GM19467 (cell line): ENCODE data around the gene COA6.
A peak's percentile ranks its signal among the peaks of the same experiment; 100 is the strongest.
"Not testable (repeated sequence)": the region's sequence is repeated elsewhere in the genome, so short reads cannot be mapped to it uniquely, and the experiment has no call there.

Experiments used
- ATAC-seq: cut with Tn5 transposase; IDR thresholded peaks from one replicate; pipeline ENCODE4 v1.9.1; 2021; ENCODE audit warnings: mild to moderate bottlenecking, moderate library complexity; ENCODE audit not compliant: unreplicated experiment

COA6 gene

DNA sequence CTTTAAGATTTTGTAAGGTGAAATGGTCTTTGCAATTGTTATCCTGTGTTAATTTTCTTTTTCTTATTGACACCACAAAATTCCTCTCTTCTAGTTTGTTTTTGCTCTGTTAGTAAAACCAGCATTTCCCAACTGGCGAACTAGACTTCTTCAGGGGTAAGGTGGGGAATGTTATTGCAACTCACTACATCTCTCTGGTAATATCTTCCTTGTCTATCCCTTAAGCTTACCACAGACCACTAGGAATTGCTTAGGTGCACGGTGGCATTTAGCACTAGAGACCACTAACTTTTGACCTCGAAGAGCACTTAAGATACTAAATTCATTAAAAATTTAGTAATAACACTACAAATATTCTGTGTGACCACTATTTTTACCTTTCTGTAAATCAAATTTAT is 4.2 kb upstream of the COA6 start:
- no peak for ATAC-seq

GRCh38 chr1:234369784-234370183 is 3.5 kb upstream of the COA6 start:
- ATAC-seq: no peak

DNA sequence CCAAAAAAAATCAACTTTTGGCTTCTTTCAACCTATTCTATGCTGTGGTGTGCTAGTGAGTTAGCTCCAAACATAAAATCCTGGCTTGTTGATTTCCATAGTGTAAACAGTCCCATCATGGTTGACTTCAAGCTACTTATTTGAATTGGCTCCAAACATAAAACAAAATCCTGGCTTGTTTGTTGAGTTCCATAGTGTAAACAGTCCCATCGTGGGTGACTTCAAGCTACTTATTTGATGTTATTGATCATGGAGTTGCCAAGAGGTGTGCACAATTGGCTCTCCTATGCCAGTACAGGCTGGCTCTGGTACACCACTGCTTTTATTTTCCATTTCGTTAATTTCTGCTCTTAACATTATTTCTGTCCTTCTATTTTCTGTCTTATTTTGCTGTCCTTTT is 1.8 kb upstream of the COA6 start:
- ATAC-seq: no peak

DNA sequence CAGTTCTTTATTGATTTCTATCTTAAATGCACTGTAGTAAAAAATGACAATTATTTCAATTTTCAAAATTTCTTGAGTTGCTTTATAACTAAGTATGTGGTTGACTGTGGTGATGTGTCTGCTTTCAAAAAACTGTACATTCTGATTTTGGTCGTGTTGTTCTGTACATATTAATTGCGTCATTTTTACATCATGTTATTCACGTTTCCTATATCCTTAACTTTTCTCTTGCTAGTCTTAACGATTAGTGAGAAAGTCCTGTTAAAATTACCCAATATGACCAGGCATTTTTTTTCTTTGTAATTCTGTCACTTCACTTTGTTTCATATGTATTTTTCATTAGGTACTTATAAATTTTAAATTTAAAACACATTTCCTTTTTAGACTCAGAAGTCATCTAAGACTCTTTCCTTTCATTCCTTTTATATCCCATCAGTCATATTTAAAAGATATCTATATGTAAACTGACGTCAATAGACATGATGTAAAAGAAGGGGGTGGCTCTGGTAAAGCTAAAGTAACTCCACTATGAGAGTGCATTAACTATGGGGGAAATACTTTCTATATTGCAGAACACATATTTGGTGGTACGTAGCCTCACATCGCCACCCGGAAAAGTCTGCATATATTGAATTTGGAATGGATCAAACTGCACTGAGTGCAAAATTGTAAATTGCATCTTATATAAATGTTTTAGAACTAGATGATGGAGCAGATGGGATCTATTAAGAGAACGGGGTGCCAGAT is 1.1 kb upstream of the COA6 start:
- no peak for ATAC-seq

GRCh38 chr1:234373959-234374254 is 651 bp downstream of the COA6 start:
- no peak for ATAC-seq

GRCh38 chr1:234375672-234376071 is 2.4 kb downstream of the COA6 start:
- no peak for ATAC-seq

DNA sequence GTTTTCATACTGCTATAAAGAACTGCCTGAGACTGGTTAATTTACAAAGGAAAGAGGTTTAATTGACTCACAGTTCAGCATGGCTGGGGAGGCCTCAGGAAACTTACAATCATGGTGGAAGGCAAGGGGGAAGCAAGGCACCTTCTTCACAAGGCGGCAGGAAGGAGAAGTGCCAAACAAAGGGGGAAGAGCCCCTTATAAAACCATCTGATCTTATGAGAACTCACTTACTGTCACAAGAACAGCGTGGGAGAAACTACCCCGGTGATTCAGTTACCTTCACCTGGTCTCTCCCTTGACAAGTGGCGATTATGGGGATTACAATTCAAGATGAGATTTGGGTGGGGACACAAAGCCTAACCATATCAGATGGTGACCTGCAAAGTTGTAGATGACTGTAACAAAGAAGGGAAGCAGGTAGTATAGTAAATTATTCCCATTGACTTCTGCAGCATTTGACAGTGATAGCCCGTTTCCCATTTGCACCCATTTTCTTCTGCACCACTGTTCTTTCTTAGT is 6.4 kb downstream of the COA6 start:
- ATAC-seq: not testable (repeated sequence)

- ATAC-seq: no peak
These were observed 8.7 kb downstream of the COA6 start for GRCh38 chr1:234381699-234382555.

DNA sequence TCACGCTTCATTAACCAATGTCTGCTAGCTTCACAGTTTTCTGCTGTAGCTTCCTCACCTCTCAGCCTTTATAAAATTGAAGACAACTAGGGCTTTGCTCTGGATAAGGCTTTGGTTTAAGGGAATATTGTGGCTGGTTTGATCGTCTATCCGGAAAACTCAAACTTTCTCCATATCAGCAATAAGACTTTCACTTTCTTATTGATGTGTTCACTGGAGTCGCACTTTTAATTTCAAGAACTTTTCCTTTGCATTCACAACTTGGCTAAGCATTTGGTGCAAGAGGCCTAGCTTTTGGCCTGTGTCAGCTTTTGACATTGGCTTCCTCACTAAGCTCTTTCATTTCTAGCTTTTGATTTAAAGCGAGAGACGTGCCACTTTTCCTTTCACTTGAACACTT is 12.9 kb downstream of the COA6 start:
- ATAC-seq: no peak

DNA sequence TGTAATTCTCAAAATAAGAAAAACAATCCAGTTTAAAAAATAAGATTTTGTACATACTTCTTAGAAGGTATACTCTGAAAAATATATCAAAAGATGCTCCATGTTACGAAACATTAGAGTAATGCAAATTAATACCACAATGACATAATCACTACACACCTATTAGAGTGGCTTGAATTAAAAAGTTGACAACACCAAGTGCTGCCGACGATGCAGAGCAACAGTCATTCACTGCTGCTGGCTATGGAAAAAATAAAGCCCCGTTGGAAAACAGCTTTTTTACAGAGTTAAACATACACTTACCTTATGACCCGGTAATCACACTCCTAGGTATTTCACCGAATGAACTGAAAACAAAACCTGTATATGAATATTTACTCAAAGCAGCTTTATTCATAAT is 14.8 kb downstream of the COA6 start:
- ATAC-seq: no peak

GRCh38 chr1:234393190-234393589 is 19.9 kb downstream of the COA6 start:
- ATAC-seq: no peak

DNA sequence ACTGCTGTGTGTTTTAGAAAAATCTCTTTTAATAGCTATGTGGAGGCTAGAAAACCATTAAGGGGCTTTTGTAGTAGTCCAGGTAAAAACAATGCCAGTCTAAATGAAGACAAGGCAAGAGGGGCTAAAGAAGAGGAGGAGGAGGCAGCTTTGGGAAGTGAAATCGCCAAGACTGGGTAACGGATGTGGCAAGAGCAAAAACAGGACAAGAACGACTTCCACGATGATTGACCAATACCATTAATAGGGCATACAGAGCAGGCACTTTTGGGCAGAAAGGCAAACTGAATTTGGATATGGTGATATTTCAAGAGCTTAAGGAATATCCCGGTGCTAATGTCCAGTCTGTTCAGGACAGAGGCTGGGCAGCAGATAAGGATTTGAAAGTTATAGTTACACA is 22.0 kb downstream of the COA6 start:
- ATAC-seq: no peak

DNA sequence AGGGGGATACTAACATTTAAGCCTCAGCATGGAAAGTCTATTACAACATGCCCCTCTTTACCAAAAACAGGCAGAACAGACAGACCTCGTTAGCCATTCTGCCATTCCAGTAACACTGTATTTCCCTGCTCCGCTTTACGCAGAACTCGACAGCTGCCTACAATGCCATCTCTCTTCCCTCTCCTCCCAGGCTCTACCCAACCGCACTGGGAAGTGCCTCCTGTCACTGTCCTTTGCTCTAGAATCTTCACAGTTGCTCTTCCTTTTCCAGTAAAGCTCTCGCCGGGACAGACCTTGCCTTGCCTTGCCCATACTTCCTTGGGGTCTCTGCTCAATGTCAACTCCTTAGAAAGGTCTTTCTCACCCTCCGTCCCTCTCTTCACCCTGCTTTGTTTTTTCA is 22.8 kb downstream of the COA6 start:
- no peak for ATAC-seq

DNA sequence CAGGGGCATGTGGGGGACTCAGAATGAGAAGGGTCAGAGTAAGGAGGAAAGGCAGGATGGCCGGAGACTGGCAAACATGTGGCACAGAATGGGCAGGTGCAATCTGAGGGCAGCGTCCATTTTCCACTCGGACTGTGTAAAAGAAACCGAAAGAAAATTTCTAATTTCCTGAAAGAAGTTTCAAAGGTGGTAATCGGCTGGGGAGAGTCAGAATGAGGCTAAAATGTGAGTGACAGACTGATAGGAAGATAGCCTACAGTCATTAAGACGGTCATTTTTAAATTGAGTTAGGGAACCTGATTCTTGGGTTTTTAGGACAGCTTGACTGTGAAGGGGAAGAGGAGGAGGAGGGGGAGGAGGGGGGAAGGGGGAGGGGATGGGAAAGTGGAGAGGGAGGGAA is 23.6 kb downstream of the COA6 start:
- ATAC-seq: no peak

DNA sequence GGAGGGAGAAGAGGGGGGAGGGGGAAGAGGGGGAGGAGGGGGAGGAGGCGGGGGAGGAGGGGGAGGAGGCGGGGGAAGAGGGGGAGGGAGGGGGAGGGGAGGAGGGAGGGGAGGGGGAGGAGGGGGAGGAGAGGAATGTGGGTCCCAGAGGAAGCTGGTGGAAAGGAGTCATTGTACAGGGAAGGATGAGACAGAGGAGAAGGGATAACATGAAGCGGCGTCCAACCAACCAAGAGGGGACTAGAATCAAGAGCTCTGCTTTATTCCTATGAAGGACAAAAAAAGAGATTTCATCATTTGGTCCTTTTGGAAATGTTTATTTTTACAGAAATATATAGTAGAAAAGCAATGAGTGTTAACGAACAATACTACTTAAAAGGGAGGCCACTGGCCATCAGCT is 24.5 kb downstream of the COA6 start:
- no peak for ATAC-seq

- peak; percentile 38 for ATAC-seq
These were observed 25.7 kb downstream of the COA6 start for GRCh38 chr1:234398849-234399381.

- not testable (repeated sequence) for ATAC-seq
These were observed 26.3 kb downstream of the COA6 start for GRCh38 chr1:234399515-234399914.

- peak; percentile 36 for ATAC-seq
These were observed 27.5 kb downstream of the COA6 start for GRCh38 chr1:234400773-234401172.

- ATAC-seq: no peak
These were observed 28.4 kb downstream of the COA6 start for GRCh38 chr1:234401658-234402057.

- ATAC-seq: no peak
These were observed 29.7 kb downstream of the COA6 start for GRCh38 chr1:234402939-234403338.

- ATAC-seq: no peak
These were observed 32.4 kb downstream of the COA6 start for GRCh38 chr1:234405676-234406075.

GRCh38 chr1:234406871-234407270 is 33.6 kb downstream of the COA6 start:
- no peak for ATAC-seq
